Measurements from ENCODE around the gene MTPN.

- TF ChIP-seq CTCF (IDR thresholded peaks at IDR 0.05 in 4 of 5, conservative IDR thresholded peaks at IDR 0.05 in 1 of 5), result no peak
- TF ChIP-seq POLR2A (IDR thresholded peaks at IDR 0.05), result peak; percentile 76 to 77
These were observed at the start of gene MTPN for GRCh38 chr7:135977007-135977741.

Measured in gastrocnemius medialis (tissue), 4 donors.